ENCODE measurements around the gene PLP2.

The PLP2 gene

DNA sequence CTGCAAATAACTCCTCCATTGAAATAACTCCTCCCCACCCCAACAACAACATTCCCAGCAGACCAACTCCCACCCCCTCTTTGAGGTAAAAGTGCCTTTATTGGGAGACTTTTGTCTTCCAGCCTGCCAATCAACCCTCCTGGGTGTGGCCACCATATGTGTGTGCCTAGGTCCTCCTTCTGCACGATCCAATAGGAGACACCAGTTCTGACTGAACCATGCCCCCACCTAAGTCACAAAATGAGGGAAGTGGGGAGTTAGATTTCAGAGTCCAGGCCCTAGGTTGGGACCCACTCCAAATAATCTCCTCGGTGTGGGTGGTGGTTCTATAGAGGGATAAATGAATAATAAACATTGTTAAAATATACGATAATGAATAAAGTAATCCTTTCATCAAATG, 3.0 kb downstream of the PLP2 start:
- H3K4me3 ChIP-seq (ENCODE audit: low read length), result no peak overlapping the region
- peak; percentile 47 for DNase-seq (ENCODE audit: low read depth)
- TF ChIP-seq, protein P1, sequence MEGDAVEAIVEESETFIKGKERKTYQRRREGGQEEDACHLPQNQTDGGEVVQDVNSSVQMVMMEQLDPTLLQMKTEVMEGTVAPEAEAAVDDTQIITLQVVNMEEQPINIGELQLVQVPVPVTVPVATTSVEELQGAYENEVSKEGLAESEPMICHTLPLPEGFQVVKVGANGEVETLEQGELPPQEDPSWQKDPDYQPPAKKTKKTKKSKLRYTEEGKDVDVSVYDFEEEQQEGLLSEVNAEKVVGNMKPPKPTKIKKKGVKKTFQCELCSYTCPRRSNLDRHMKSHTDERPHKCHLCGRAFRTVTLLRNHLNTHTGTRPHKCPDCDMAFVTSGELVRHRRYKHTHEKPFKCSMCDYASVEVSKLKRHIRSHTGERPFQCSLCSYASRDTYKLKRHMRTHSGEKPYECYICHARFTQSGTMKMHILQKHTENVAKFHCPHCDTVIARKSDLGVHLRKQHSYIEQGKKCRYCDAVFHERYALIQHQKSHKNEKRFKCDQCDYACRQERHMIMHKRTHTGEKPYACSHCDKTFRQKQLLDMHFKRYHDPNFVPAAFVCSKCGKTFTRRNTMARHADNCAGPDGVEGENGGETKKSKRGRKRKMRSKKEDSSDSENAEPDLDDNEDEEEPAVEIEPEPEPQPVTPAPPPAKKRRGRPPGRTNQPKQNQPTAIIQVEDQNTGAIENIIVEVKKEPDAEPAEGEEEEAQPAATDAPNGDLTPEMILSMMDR (IDR thresholded peaks at IDR 0.05; ENCODE audit: insufficient read depth, low read depth, low read length, missing control alignments), result no peak

- no peak overlapping the region for H3K4me3 ChIP-seq (ENCODE audit: low read length)
- TF ChIP-seq, protein P1 (IDR thresholded peaks at IDR 0.05; ENCODE audit: insufficient read depth, low read depth, low read length, missing control alignments), result no peak
- DNase-seq (ENCODE audit: low read depth), result no peak
Observed at GRCh38 chrX:49175435-49176274, 4.0 kb downstream of the PLP2 start.

DNA sequence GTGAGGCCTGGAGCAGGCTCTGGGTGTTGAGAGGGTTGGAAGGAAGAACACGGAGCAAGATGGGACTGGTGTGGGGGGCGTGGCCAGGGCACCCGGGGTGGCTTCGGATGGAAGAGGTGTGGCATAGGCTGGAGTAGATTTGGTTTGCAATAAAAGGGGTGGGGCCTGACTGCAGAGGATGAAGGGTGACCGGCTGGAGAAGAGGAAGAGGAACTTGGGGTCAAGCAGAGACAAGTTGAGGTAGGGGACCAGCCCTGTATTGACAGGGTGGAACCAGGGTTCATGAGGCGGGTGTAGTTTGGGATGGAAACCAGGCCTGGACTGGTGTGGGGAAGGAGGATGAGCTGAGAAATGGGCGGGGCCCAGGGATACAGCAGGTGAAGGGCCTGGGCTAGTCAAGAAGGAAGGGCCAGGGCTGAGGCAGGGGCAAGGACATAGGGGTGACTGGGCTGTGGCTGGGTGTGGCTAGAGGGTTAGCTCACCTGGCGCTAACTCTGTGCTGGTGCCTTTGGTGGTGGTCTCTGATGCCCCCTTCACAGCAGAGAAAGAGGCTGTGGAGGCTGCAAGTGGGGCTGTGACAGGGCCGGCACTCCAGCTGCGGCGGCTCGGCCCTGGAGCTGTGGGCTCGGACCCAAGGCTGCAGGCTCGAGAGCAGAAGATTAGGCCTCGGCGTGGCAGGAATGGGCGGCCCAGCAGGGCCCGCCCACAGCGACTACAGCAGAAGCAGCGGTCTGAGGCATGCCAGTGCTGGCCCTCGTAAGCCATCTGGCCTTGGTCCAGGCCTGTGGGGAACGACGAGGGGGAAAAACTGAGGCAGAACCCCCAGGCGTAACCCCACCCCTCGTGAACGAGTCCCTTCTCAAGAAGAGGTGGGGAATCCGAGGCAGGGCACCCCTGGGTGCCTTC, 5.0 kb downstream of the PLP2 start:
- TF ChIP-seq, protein P1 (IDR thresholded peaks at IDR 0.05; ENCODE audit: insufficient read depth, low read depth, low read length, missing control alignments), result no peak

GRCh38 chrX:49177338-49177833, 5.7 kb downstream of the PLP2 start:
- TF ChIP-seq, protein P1 (IDR thresholded peaks at IDR 0.05; ENCODE audit: insufficient read depth, low read depth, low read length, missing control alignments), result no peak
- peak; percentile 64 for DNase-seq (ENCODE audit: low read depth)
- no peak overlapping the region for H3K4me3 ChIP-seq (ENCODE audit: low read length)

More for the DNA sequence above, 5.0 kb downstream of the PLP2 start:
- DNase-seq (ENCODE audit: low read depth), result peak; percentile 83
- H3K4me3 ChIP-seq (ENCODE audit: low read length), result no peak overlapping the region

DNA sequence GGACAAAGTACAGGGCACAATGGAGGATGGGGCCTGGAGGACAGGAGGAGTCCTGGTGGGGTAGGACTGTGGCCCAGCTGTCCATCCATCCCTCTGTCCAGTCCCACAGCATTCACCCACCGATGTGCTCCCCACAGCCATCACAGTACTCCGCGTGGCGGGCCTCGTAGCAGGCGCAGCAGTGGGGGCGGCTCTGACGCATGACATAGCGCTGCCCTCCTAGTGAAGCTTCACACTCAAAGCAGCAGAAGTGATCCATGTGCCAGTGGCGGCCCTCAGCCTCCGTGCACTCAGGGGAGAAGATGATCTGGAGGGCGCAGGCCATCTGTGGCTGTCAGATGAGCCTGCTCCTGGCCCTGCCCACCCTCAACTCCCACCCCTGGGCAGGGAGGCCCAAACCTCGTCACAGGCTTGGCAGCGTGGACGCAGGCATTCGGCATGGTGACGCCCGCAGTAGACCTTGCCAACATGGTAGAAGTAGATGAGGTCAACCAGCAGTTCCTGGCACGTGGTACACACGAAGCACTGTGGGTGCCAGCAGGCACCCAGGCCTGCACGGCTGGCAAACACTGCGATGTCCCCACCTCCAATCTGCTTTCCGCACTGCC, 6.3 kb downstream of the PLP2 start:
- TF ChIP-seq, protein P1 (IDR thresholded peaks at IDR 0.05; ENCODE audit: insufficient read depth, low read depth, low read length, missing control alignments), result no peak
- H3K4me3 ChIP-seq (ENCODE audit: low read length), result no peak overlapping the region
- no peak for DNase-seq (ENCODE audit: low read depth)

DNA sequence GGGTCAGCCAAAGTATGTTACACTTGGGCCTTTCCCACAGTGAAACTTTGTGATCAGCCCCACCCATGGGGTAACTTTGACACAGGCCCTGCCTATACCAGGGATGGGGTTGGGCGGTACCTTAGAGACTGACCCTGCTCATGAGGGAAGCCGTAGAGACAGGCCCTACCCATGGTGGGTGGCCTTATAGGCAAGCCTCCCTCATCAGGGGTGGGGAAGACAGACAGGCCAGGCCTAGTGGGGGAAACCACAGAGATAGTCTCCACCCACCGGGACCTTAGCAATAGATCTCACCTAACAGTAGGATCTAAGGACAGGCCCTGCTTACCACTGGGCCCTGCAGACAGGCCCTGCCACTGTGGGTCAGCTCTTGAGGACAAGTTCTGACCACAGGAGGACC, 6.8 kb downstream of the PLP2 start:
- DNase-seq (ENCODE audit: low read depth), result no peak
- H3K4me3 ChIP-seq (ENCODE audit: low read length), result no peak overlapping the region
- TF ChIP-seq, protein P1 (IDR thresholded peaks at IDR 0.05; ENCODE audit: insufficient read depth, low read depth, low read length, missing control alignments), result no peak
